ENCODE data around the gene HCN4.
"Not testable (repeated sequence)": the region's sequence is repeated elsewhere in the genome, so short reads cannot be mapped to it uniquely, and the experiment has no call there.

HCN4 gene

DNA sequence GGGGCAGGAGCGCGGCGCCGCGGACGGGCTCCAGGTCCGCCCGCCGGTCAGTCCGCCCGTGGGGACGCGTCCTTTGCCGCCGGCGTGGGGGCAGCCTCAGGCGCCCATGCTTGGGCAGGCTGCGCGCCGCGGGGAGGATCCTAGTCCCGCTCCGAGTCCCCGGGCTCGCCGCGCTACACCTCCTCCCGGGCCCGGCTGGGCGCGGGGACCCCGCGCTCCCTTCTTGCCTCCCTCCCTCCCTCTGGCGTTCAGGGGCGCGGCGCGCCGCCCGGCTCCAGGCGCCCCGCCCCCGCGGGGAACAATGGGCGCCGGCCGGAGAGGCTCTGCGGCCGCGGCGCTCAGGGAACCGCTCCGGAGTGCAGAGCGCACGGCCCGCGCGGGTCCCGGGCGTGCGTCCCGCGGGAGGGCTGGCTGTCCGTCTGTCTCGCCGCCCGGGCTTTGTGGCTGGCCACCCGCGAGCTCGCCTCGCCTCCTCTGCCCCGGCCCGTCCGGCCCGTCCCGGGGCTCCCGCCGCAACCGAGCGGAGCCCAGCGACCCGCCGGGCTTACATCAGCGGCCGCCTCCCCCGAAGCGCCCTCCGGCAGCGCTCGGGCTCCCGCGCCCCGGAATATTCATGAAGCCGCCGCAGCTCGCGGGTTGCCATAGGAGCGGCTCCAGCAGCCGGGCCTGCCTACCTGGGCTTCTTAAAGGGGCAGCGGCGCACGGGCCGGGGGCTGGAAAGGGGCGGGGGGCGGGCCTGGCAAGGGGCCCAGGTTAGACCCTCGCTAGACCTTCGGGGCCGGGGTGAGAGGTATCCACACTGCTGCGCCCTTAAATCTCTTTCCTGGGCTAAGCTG is at the start of gene HCN4:
TSS of gene HCN4 (minus strand) at position 658 of the 836 bp plus-strand sequence. CDS start 688 bp downstream, outside the sequence.
- DNase-seq (ENCODE audit: low spot score), result peak; percentile 60

DNA sequence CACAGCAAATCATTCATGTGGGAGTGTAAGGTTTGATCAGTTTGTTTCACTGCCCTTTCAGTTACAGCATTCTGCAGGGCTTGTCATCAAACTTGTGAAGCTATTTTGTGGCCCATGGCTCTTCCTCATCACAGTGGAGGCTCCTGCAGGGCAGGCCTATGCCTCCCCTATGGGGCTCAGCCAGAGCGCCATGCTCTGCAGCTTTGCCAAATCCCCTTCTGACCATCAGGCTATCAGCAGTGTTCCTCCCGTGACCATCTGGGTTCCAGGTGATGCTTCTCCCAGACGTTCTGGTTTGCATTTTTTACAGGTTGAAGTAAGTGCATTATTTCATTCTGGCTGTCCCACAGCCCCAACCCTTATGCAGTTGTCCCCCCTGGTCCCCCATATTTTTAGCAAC is 46.1 kb upstream of the HCN4 start:
- no peak for DNase-seq (ENCODE audit: low spot score)

DNA sequence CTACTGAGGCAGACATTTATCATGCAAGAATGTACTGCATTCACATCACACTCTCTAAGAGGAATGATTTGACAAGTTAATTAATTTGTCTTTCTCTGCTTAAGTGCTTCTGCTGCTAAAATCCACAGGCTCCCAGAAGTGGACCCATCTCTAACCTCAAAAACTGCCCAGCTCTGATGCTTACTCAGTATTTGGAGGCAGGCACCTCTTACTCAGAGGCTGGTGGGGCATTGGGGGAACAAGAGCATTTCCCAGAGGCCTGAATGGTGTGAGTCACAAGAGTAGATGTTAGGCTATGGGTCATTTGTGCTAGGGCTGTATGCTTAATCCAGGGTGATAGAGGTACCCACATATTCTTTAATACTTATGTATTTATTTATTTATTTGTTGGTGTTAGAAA is 34.4 kb upstream of the HCN4 start:
- no peak for DNase-seq (ENCODE audit: low spot score)

DNA sequence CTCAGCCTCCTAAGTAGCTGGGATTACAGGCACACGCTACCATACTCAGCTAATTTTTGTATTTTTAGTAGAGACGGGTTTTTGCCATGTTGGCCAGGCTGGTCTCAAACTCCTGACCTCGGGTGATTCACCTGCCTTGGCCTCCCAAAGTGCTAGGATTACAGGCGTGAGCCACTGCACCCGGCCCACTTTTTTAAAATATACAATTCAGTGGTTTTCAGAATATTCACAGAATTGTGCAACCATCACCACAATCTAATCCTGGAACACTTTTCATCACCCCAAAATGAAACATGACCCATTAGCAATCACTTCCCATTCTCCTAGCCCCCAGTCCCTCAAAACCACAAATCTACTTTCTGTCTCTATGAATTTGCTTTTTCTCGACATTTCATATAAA is 31.5 kb upstream of the HCN4 start:
- not testable (repeated sequence) for DNase-seq (ENCODE audit: low spot score)

GRCh38 chr15:73398861-73399260 is 30.1 kb upstream of the HCN4 start:
- no peak for DNase-seq (ENCODE audit: low spot score)

DNA sequence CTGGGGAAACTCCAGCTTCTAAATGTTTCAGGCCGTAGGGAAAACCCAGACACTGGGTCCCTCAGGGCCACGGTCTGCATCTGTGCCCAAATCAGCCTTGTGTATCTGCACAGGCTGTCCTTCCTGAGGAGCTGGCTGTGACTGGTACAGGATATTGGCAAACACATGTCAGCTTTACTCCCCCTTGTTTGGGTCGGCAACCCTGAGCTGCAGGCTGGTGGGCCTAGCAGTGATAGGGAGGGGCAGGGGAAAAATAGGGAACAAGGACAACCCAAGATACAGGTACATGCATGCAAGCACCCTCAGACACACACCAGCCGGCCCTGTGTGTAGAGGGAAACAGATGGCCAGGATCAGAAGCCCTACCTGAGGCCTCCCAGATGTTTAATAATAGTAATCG is 28.7 kb upstream of the HCN4 start:
- no peak for DNase-seq (ENCODE audit: low spot score)

DNA sequence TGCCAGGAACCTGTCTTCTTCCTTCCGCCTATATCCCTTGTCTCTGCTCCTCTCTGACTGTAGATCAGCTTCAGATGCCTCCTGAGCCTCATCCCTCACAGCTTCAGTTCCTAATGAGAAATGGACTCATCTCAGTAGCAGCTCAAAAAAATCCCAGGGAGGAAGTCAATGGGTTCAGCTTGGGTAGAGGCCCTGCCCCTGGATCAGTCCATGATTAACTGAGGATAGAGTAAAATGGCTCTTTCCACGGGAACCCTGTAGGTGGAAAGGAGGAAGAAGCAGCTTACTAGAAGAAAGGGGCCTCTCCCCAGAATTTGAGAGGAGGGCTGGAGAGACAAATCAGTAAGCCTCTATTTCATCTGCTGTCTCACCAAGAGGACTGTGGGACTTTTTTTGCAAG is 26.9 kb upstream of the HCN4 start:
- DNase-seq (ENCODE audit: low spot score), result no peak

DNA sequence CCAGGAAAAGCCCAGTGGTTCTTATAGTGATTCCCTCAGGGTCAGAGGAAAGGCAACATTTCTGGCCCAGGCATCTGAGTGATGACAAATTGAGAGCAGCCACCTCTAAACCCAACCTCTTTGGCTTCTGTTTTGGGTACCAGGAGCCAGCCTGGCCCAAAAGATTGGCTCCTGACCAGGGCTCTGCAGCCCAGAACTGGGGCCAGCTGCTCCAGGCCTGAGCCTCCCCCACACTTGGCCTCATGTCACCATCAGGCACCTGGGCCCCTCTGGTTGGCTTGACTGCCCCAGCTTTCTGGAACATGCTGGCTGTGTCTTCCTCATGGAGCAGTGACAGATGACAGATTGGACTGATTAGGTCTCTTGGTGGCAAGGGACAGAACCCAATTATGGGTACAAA is 26.0 kb upstream of the HCN4 start:
- DNase-seq (ENCODE audit: low spot score), result no peak

- DNase-seq (ENCODE audit: low spot score), result no peak
Observed at GRCh38 chr15:73393336-73393735, 24.6 kb upstream of the HCN4 start.

DNA sequence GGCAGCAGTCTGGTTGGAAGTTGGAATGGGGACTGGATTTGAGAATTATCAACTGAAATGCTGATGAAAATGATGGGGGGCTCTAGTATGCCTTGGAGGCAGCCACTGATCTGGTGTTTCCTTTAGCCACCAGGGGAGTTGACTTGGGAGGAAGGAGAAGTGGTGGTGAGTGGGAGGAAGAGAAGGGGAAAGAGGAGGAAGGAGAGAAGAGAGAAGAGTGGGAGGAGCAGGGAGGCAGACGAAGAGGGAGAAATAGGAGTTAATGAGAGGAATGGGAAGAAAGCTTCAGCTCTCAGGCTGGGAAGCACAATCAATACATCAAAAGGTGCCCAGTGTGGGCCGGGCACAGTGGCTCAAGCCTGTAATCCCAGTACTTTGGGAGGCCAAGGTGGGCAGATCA is 23.3 kb upstream of the HCN4 start:
- DNase-seq (ENCODE audit: low spot score), result no peak

DNA sequence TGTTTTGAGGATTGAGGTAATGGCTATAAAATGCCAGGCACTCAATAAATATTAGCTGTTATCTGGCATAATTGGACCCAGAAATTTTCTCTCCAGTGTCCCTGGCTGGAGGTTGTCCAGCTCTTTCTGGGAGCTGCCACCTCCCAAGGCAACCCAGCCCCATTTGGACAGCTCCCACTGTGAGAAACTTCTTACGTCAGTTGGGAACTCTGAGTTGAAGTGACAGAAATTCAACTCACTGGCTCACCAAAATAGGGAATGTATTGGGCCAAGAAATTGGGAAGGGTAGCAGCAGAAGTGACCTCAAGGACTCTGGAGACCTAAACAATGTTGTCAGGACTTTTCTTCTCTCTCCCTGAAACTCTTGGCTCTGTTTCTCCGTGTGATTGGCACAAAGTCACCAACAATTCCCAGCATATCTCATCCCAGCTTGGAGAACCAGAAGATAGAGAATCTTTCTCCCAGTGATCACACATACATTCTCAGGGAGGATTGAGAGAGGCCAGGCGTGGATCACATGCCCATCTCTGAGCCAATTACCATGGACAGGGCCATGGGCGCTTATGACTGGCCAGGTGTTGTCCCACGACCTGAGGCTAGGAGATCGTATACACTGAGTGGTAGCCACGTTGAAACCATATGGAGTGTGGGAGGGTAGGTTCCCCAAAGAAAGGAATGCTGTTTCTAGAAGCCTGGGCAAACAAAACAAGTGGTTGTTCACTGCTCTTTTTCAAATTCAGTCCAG is 22.5 kb upstream of the HCN4 start:
- no peak for DNase-seq (ENCODE audit: low spot score)

DNA sequence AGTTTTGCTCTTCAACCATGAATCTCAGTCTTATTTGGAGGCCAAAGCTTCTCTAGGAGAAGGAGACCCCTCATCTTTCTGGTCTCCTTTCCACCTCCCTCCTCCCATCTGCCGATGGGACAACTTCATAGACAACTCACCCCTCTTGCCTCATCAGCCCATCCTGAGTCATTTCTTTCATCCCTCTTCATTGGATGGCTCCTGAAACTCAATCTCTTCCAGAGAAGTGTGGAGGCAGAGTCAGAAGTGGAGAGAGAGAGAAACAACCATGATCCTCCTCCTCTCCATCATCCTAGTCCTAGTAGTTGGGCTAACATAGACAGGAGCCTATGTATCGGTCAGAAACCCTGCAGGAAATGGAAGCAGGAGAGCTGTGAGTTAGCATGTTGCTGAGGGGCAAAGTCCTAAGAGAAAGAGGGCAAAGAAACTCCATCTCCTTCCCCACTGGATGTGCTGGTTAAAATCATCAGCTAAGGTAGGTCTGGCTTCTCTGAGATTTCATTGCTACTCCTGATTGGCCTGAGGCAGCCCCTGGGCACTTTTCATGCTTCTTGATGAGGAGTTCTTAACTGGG is 21.3 kb upstream of the HCN4 start:
- no peak for DNase-seq (ENCODE audit: low spot score)

- DNase-seq (ENCODE audit: low spot score), result no peak
Observed at GRCh38 chr15:73389539-73389938, 20.8 kb upstream of the HCN4 start.

GRCh38 chr15:73388256-73388781 is 19.6 kb upstream of the HCN4 start:
- DNase-seq (ENCODE audit: low spot score), result peak; percentile 48

DNA sequence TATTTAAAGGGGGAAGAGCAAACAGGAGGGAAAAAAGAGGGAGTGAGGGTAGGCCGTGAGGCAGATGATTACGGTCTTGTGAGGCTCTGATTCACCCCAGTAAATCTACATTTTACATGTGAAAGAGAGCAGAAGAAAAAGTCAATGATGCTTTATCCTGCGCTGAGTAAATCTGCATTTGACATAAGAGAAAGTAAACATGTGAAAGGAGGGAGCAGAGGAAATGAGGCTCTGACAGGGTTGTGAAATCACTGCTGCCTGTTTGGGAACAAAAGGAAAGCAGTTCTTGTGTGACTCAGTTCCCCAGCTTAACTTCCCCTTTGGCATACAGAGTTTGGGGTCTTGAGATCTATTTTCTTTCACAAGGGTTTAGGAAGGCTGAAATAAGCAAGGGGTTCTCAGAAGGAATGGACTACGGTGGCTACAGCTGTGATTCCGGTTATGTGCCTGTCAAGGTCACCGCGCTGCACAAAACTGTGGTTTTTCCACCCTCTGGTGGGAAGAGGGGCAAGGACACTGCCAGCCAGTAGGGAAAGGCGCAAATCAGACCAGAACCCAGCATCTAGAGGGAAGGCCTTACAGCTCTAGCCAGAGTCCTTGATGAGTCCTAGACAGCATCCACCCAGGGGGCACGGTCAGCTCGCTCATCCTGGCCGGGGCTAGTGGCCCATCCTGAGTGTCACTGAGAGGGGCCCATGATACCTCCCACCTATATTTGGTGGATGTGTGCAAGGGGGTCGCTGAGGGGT is 18.9 kb upstream of the HCN4 start:
- no peak for DNase-seq (ENCODE audit: low spot score)

GRCh38 chr15:73386886-73387506 is 18.2 kb upstream of the HCN4 start:
- no peak for DNase-seq (ENCODE audit: low spot score)

- no peak for DNase-seq (ENCODE audit: low spot score)
Observed at GRCh38 chr15:73386238-73386637, 17.5 kb upstream of the HCN4 start.

GRCh38 chr15:73385205-73385604 is 16.4 kb upstream of the HCN4 start:
- DNase-seq (ENCODE audit: low spot score), result no peak

DNA sequence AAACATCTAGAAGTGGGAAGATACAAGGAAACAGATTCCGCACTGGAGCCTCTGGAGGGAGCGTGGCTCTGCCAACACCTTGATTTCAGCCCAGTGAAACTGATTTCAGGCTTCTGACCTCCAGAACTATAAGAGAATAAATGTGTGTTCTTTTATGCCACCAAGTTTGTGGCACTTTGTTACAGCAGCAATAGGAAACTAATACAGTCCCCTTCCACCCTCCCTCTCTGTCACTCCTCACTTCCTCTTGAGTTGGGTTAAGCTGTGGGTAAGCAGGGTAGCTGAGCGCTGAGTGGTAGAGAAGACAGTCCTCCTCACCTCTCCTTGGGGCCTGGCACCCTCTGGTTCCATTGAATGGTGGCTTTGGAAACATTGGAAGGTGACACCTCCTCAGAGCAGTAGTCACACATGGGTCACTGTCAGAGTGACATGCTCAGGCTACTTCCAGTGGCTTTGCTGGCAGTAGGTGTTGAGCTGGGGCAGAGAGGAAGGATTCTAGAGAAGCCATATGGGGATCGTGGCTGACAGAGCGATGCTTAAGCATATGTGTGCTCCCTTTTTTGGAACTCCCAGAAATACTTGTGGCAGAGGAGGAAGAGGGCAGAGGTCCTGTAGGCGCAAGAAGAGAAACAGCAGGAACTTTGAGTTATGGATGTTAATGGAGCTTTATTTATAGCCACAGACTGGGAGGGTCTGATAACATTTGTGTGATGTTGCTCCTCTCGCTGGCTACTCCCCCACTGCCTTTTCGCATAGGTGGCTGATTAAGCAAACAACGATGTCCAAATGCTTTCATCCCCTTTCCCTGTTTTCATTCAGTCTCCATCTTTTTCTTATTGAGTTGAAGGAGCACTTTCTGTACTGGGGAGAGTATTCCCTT is 14.8 kb upstream of the HCN4 start:
- DNase-seq (ENCODE audit: low spot score), result no peak

- no peak for DNase-seq (ENCODE audit: low spot score)
Observed at GRCh38 chr15:73382115-73382514, 13.4 kb upstream of the HCN4 start.

GRCh38 chr15:73380661-73381060 is 11.9 kb upstream of the HCN4 start:
- DNase-seq (ENCODE audit: low spot score), result no peak
